HG02642 (cell line): ENCODE data around the gene SVOPL.
"Not testable (repeated sequence)": the region's sequence is repeated elsewhere in the genome, so short reads cannot be mapped to it uniquely, and the experiment has no call there.

Source experiments
- ATAC-seq: cut with Tn5 transposase; IDR thresholded peaks from one replicate; pipeline ENCODE4 v1.9.1; 2021; ENCODE audit warnings: mild to moderate bottlenecking; ENCODE audit not compliant: unreplicated experiment, poor library complexity

SVOPL gene, protein sequence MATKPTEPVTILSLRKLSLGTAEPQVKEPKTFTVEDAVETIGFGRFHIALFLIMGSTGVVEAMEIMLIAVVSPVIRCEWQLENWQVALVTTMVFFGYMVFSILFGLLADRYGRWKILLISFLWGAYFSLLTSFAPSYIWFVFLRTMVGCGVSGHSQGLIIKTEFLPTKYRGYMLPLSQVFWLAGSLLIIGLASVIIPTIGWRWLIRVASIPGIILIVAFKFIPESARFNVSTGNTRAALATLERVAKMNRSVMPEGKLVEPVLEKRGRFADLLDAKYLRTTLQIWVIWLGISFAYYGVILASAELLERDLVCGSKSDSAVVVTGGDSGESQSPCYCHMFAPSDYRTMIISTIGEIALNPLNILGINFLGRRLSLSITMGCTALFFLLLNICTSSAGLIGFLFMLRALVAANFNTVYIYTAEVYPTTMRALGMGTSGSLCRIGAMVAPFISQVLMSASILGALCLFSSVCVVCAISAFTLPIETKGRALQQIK

GRCh38 chr7:138700857-138701536 is at the start of gene SVOPL:
Gene SVOPL, minus strand, starts transcription at chr7:138701362. Its CDS starts 22,317 bp downstream, at chr7:138679045.
- ATAC-seq, result no peak

GRCh38 chr7:138750473-138750872 is 49.3 kb upstream of the SVOPL start:
- no peak for ATAC-seq

DNA sequence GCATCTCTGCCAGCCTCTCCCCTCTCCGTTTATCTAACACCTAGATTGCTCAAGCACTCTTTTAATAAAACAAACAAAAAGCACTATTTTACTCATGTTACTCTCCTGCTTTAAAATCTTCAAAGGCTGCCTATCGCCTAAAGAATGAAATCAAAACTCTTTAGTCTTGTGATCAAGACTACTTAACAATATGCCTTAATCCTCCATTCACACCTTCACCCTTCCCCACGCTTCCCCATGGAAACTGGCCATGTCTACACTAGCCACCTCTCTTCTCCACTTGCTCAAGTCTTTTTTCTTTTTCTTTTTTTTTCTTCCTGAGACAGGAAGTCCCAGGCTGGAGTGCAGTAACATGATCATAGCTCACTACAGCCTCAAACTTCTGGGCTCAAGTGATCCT is 48.8 kb upstream of the SVOPL start:
- no peak for ATAC-seq

GRCh38 chr7:138748666-138749065 is 47.5 kb upstream of the SVOPL start:
- ATAC-seq, result no peak

DNA sequence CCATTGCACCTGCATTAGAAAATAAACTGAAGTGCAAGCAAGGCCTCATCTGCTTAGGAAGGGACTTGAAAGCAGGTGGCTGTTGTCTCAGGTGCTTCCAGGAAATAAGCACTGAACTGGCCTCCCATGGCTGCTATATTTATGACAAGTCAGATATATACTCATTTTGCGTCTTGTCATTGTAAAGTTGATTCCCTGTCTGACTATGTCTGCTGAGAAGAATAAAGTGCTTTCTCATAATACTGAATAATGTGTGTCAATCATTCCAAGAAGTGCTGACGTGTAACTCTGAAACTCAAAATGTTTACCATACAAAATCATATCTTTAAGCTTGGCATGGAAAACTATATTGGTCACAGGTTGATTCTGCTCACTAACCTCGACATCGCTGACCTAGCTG is 44.9 kb upstream of the SVOPL start:
- ATAC-seq, result no peak

- no peak for ATAC-seq
Measured at GRCh38 chr7:138745189-138745588, 44.0 kb upstream of the SVOPL start.

- no peak for ATAC-seq
Measured at GRCh38 chr7:138741453-138741735, 40.2 kb upstream of the SVOPL start.

- no peak for ATAC-seq
Measured at GRCh38 chr7:138739859-138740258, 38.7 kb upstream of the SVOPL start.

DNA sequence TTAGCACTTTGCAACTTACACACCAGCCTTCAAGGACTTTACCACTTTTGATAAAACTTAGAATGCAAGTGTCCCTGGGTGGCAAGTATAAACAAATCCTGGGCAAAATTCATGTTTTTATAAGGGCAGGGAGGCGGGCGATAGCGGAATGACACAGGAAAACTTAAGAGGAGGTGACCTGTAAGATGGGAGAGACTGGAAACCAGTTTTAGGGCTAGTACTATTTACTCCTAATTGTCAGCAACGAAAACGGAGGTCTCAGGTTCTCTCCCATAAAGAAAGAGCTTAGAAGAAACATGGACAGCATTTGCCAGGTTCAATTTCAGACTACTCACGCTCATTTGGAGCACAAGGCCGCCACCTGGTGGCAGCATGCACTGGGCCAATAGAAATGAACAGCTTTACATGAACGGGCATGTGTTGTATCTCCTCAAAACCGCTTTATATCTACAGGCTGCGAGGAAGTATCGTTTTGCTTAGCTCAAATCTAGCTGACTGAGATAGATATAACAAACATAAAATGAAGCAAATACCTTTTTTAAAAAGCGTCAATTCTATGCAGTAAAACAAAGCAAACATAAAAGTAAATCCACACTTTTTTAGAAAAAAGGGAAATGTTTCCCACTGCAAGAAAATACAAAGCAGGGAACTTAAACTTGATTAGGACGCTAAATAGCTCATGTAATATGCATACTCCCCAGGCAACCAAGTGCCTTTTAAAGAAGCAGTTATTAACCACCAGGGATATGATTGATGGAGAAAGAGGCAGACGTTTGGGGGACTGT is 37.6 kb upstream of the SVOPL start:
- ATAC-seq, result peak; percentile 88

GRCh38 chr7:138738114-138738513 is 37.0 kb upstream of the SVOPL start:
- ATAC-seq, result no peak

GRCh38 chr7:138735399-138735798 is 34.2 kb upstream of the SVOPL start:
- ATAC-seq, result no peak

DNA sequence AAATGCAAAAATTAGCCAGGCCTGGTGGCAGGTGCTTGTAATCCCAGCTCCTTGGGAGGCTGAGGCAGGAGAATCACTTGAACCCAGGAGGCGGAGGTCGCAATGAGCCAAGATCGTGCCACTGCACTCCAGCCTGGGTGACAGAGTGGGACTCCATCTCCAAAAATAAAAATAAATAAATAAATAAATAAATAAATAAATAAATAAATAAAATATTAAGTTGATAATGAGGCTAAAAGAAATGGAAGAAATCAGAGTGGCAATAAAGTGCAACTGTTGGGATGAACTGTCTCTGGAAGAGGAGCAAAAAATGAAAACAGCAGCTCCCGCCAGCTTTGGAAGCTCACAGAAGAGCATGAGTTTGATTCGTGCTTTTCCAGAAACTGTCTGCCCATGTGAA is 30.6 kb upstream of the SVOPL start:
- ATAC-seq, result not testable (repeated sequence)

DNA sequence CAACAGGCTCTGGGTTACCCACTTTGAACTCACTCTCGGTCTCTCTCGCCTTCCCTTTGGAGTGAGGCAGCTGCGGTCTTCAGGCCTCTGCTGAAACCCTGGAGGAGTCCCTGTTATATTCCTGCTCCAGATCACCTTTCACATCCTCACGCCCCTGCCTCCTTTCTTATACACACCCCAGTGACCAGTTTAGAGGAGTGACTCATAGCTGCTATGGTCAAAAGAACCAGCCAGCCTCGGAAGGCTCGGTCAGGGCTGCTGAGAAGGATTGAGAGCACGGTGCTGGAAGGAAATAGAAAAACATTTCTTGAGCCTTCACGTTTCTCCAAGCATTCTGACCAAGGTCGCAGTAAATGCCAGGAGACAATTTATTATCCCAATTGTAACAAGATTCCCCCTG is 28.3 kb upstream of the SVOPL start:
- no peak for ATAC-seq

GRCh38 chr7:138727336-138728099 is 26.4 kb upstream of the SVOPL start:
- no peak for ATAC-seq

GRCh38 chr7:138726288-138726687 is 25.1 kb upstream of the SVOPL start:
- ATAC-seq, result no peak

DNA sequence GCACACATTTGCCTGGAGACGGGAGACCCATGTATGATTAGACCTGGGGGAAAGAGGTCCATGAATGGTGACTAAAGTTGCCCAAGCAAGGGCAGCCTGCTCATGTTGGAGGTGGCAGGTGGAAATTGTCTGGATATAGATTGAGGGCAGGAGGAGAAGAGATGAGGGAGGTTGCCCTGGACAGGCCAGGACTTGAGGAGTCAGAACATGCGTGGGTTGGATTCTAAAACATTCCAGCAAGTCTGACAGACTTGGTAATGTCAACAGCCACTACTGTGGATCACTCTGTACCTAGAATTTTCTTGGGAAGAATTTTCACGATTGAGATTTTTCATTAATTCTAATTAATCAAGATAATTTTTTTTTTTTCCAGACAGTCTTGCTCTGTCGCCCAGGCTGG is 19.1 kb upstream of the SVOPL start:
- no peak for ATAC-seq

GRCh38 chr7:138716889-138717288 is 15.7 kb upstream of the SVOPL start:
- no peak for ATAC-seq

- ATAC-seq, result no peak
Measured at GRCh38 chr7:138713191-138713590, 12.0 kb upstream of the SVOPL start.

DNA sequence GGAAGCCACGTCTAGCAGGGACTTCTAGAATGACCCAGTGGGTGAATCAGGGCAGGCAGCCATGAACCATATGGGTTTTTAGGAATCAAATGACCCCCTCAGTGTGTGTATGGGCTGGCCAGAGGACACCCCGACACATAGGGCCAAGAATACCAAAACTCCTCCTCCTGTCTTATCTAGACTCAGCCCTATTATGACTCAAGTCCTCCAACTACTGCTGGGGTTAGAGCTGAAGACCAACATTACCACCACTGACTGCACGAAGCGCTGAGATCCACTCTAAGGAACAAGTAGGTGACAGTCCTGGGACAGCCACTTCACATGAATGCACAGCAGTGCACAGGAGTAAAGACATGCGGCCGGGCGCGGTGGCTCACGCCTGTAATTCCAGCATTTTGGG is 11.5 kb upstream of the SVOPL start:
- ATAC-seq, result no peak
